K562 (cell line): ENCODE results near the gene GABRR3. TPM values are rescaled to one million over a fixed set of nuclear protein-coding genes. Genes with fewer than 3 reads are reported as not detected.

Experiments used
- ATAC-seq: fragments of 200-7000 bp; cut with Tn5 transposase; 3 replicates; pipeline ENCODE4 v1.9.1; 2020; ENCODE audit warnings: moderate library complexity
- BruUV-seq: library from RNA; stranded (reverse); fragments of 400-500 nt; replicated peaks from 2 replicates; lab custom pipeline; 2021; lab: Mats Ljungman, UMichigan
- CTCF ChIA-PET: fragments of 300-600 bp; formaldehyde crosslinking; extraction: SDS; loops from one replicate; lab custom pipeline; 2021; ENCODE audit warnings: low intra/inter-chr PET ratio; lab: Yijun Ruan, JAX
- POLR2A ChIA-PET: fragments of 300-600, 350-650 bp; sonication (Branson Sonifier 250); formaldehyde crosslinking; extraction: SDS; loops from one replicate; lab custom pipeline; 2021; ENCODE audit warnings: antibody characterized with exemption, inconsistent platforms; lab: Yijun Ruan, JAX
- DNase-seq, 4 experiments: peaks; one replicate each; pipeline versions ENCODE4 v3.0.0 to v3.0.0-alpha.2; 2011 to 2018; ENCODE audit warnings: low spot score in 3 of 4, mixed read lengths in 3 of 4; ENCODE audit errors: extremely low read depth in 1 of 4
- FAIRE-seq: peaks from 2 replicates; lab custom pipeline; 2011; peaks lifted over from hg19 to GRCh38; lab: Jason Lieb, UNC
- H2AFZ ChIP-seq: 2 replicates; pipeline ENCODE4 v1.6.0; 2011; ENCODE audit warnings: low read depth, low read length, control low read depth, inconsistent platforms
- H3K27ac ChIP-seq: fragments of 200-600 bp; 3 replicates; pipeline ENCODE4 v1.8.0; 2011; ENCODE audit warnings: low read depth, mild to moderate bottlenecking, control low read depth, inconsistent platforms, low read length, moderate library complexity, mixed read lengths; ENCODE audit errors: extremely low read depth
- H3K27me3 ChIP-seq, 2 experiments: fragments of 300-600 bp in 1 of 2; 2 replicates in 1 of 2; 3 replicates in 1 of 2; pipeline versions ENCODE4 v1.6.0 to v1.8.0; 2011; ENCODE audit warnings: inconsistent platforms in 2 of 2, low read length in 2 of 2, mild to moderate bottlenecking in 1 of 2, mixed read lengths in 1 of 2, moderate library complexity in 1 of 2; ENCODE audit not compliant: control insufficient read depth in 2 of 2, insufficient read depth in 2 of 2
- H3K36me3 ChIP-seq: fragments of 300-600 bp; 3 replicates; pipeline ENCODE4 v1.8.0; 2011; ENCODE audit warnings: mild to moderate bottlenecking, low read length, inconsistent platforms; ENCODE audit not compliant: control insufficient read depth, insufficient read depth
- H3K4me1 ChIP-seq, 2 experiments: fragments of 200-600 bp in 1 of 2; replicated peaks in 1 of 2; 2 replicates in 1 of 2; 3 replicates in 1 of 2; pipeline versions ENCODE4 v1.5.1 to v1.8.0; 2011; ENCODE audit warnings: inconsistent platforms in 2 of 2, low read length in 2 of 2, mild to moderate bottlenecking in 1 of 2, mixed read lengths in 1 of 2, moderate library complexity in 1 of 2; ENCODE audit not compliant: control insufficient read depth in 2 of 2, insufficient read depth in 2 of 2
- H3K4me2 ChIP-seq: 2 replicates; pipeline ENCODE4 v1.6.1; 2011; ENCODE audit warnings: low read length, control low read depth, inconsistent platforms, mixed read lengths; ENCODE audit not compliant: insufficient read depth
- H3K4me3 ChIP-seq: fragments of 200-600 bp; sonication (generic), shearing (Covaris generic); 2 replicates; pipeline ENCODE4 v1.5.1; 2016; ENCODE audit warnings: control low read depth, inconsistent platforms
- H3K79me2 ChIP-seq: fragments of 200-600 bp; 3 replicates; pipeline ENCODE4 v1.8.0; 2011; ENCODE audit warnings: low read length, inconsistent platforms; ENCODE audit not compliant: control insufficient read depth, insufficient read depth
- H3K9ac ChIP-seq, 2 experiments: 2 replicates each; pipeline versions ENCODE4 v1.6.0 to v1.6.1; 2011; ENCODE audit warnings: low read depth in 2 of 2, low read length in 2 of 2, control low read depth in 1 of 2, inconsistent platforms in 1 of 2, mild to moderate bottlenecking in 1 of 2, mixed read lengths in 1 of 2; ENCODE audit not compliant: insufficient read depth in 1 of 2
- H3K9me1 ChIP-seq: one replicate; pipeline ENCODE4 v1.6.0; 2011; ENCODE audit warnings: inconsistent platforms, mild to moderate bottlenecking, low read length, moderate library complexity; ENCODE audit not compliant: control insufficient read depth, insufficient read depth
- H3K9me3 ChIP-seq: replicated peaks from 2 replicates; pipeline ENCODE4 v1.5.1; 2011; ENCODE audit warnings: low read depth, low read length, inconsistent platforms; ENCODE audit not compliant: control insufficient read depth, insufficient read depth
- H4K20me1 ChIP-seq: replicated peaks from 2 replicates; pipeline ENCODE4 v1.6.1; 2011; ENCODE audit warnings: low read length, inconsistent platforms, mixed read lengths; ENCODE audit not compliant: control insufficient read depth, insufficient read depth
- ATF2 ChIP-seq: sonication (generic); formaldehyde crosslinking; IDR thresholded peaks from 2 replicates; pipeline ENCODE4 v1.8.1; 2022; ENCODE audit warnings: missing genetic modification reagents
- BCOR ChIP-seq: fragments of 450-650 bp; IDR thresholded peaks from 2 replicates; pipeline ENCODE4 v1.6.1; 2016
- ELF1 ChIP-seq: fragments of 200-800 bp; sonication (Bioruptor generic); IDR thresholded peaks from 2 replicates; pipeline ENCODE4 v1.6.1; 2016; ENCODE audit warnings: missing genetic modification characterization, missing compliant biosample characterization
- HMGN3 ChIP-seq: IDR thresholded peaks from 2 replicates; pipeline ENCODE4 v1.6.1; 2011; ENCODE audit warnings: borderline replicate concordance, low read depth, mild to moderate bottlenecking, mixed read lengths, low read length; ENCODE audit not compliant: insufficient read length; ENCODE audit errors: extremely low read depth
- JUN ChIP-seq, 2 experiments: sonication (generic) in 1 of 2; formaldehyde crosslinking in 1 of 2; IDR thresholded peaks; 2 replicates each; pipeline versions ENCODE4 v1.6.1 to v1.8.0; 2012 to 2022; ENCODE audit warnings: borderline replicate concordance in 2 of 2, mild to moderate bottlenecking in 2 of 2, improper control_type of control experiment in 1 of 2, low read depth in 1 of 2, low read length in 1 of 2, missing genetic modification reagents in 1 of 2
- PHF20 ChIP-seq: fragments of 450-650 bp; IDR thresholded peaks from 2 replicates; pipeline ENCODE4 v1.6.1; 2018; ENCODE audit not compliant: partially characterized antibody
- POLR2B ChIP-seq: fragments of 450-650 bp; IDR thresholded peaks from 2 replicates; pipeline ENCODE4 v1.6.1; 2018; ENCODE audit warnings: low read depth; ENCODE audit not compliant: partially characterized antibody
- RBM22 ChIP-seq: fragments of 200-400 bp; formaldehyde crosslinking; IDR thresholded peaks from 2 replicates; pipeline ENCODE4 v1.6.1; 2018; ENCODE audit warnings: low read length, low read depth; ENCODE audit not compliant: poor library complexity, severe bottlenecking
- SAFB ChIP-seq: fragments of 200-400 bp; formaldehyde crosslinking; IDR thresholded peaks from 2 replicates; pipeline ENCODE4 v1.6.1; 2017; ENCODE audit warnings: low read depth, low read length, borderline replicate concordance
- U2AF2 ChIP-seq: fragments of 200-400 bp; formaldehyde crosslinking; optimal IDR thresholded peaks from 2 replicates; pipeline ENCODE3; 2017; ENCODE audit warnings: low read depth, mild to moderate bottlenecking, low read length
- ZKSCAN1 ChIP-seq: fragments of 150-350 bp; IDR thresholded peaks from 2 replicates; pipeline ENCODE4 v1.6.1; 2016; ENCODE audit warnings: low read depth, low read length
- ZMIZ1 ChIP-seq, 2 experiments: fragments of 150-350 bp in 1 of 2; IDR thresholded peaks; 2 replicates each; pipeline ENCODE4 v1.6.1; 2012 to 2016; ENCODE audit warnings: low read depth in 2 of 2, low read length in 2 of 2, mild to moderate bottlenecking in 1 of 2, moderate library complexity in 1 of 2
- ZNF445 ChIP-seq: fragments of 250-450 bp; sonication (Bioruptor Pico); IDR thresholded peaks from 2 replicates; pipeline ENCODE4 v1.4.0; 2020; ENCODE audit warnings: low read depth, mild to moderate bottlenecking, moderate library complexity
- ZNF766 ChIP-seq: fragments of 200-800 bp; sonication (Bioruptor generic); conservative IDR thresholded peaks from 2 replicates; pipeline ENCODE4 v1.6.1; 2016; ENCODE audit warnings: missing genetic modification characterization, missing compliant biosample characterization
- WGBS: fragments of 100-300 bp; shearing (Covaris generic); methylation state at CpG from one replicate; pipeline ENCODE4 v1.1.6; 2016; ENCODE audit warnings: low coverage, mixed read lengths; ENCODE audit not compliant: insufficient coverage; ENCODE audit errors: missing lambda C conversion rate; 5-methylcytosine and 5-hydroxymethylcytosine counted together
- in situ Hi-C: fragments of 300-500 bp; cut with MboI; formaldehyde crosslinking; loops from 4 replicates; pipeline ENCODE4 v1.15.0; 2018; ENCODE audit warnings: inconsistent platforms, mixed read lengths
- intact Hi-C: fragments of 100-400 bp; cut with micrococcal nuclease; formaldehyde crosslinking; loops from 2 replicates; pipeline ENCODE4 v1.14.2; 2022
- polyA plus RNA-seq, 8 experiments: library from polyadenylated mRNA; depleted of rRNA in 4 of 8; stranded (reverse) in 5 of 8; unstranded in 3 of 8; fragments of >200 nt; fragmentation: Nextera tagmentation in 2 of 8; fragmentation: Illumina TruSeq in 1 of 8; extraction: Ambion mirVana in 2 of 8; extraction: Trizol in 1 of 8; gene quantifications; 2 replicates each; pipeline versions ENCODE4 v1.2.1 to v1.2.3, GENCODE V29; 2011 to 2014; ENCODE audit warnings: inconsistent platforms in 1 of 8, missing spikeins in 1 of 8
- total RNA-seq, 7 experiments: library from RNA; depleted of rRNA in 6 of 7; stranded (reverse); fragments of >200 nt in 6 of 7; fragmentation: Illumina TruSeq in 2 of 7; extraction: Trizol in 2 of 7; gene quantifications; 2 replicates each; pipeline versions ENCODE4 v1.2.1 to v1.2.3, GENCODE V29; 2011 to 2021; ENCODE audit warnings: low replicate concordance in 1 of 7

The GABRR3 gene
- total and polyA plus RNA-seq, 9 of the 15 experiments (the other 6 are each of a cell fraction or from before 2014, with no cell fraction given), result not detected

- no peak overlapping the region for H3K27ac ChIP-seq
- H3K36me3 ChIP-seq, result no peaks in the 10 kb centered on the region
- FAIRE-seq, result no peak
- no peak for ATAC-seq
- 0% methylated on average over 1 of the region's 1 CpG for WGBS
- DNase-seq, result no peak
- H3K4me1 ChIP-seq, result no peaks in the 10 kb centered on the region
- H3K9me1 ChIP-seq, result no peaks in the 10 kb centered on the region
- intact Hi-C loops, result loop anchor here (10.0 kb wide), 1 partner anchor 1162 kb away; no protein-coding TSS in a partner anchor
- H2AFZ ChIP-seq, result no peak overlapping the region
- CTCF ChIA-PET, result no interaction called here
- H3K79me2 ChIP-seq, result no peaks in the 10 kb centered on the region
- no peak overlapping the region for H3K4me2 ChIP-seq
- no peaks in the 10 kb centered on the region for H4K20me1 ChIP-seq
- in situ Hi-C loops, result loop anchor here (25.0 kb wide), 1 partner anchor 785 kb away; no protein-coding TSS in a partner anchor
- H3K27me3 ChIP-seq, result no peaks in the 10 kb centered on the region
- no peaks in the 10 kb centered on the region for H3K9me3 ChIP-seq
- no TSS peak for BruUV-seq
- no peak overlapping the region for H3K4me3 ChIP-seq
- POLR2A ChIA-PET, result no interaction called here
- no peak overlapping the region for H3K9ac ChIP-seq
- no peak for TF ChIP-seq JUN (IDR thresholded peaks at IDR 0.05; ENCODE audit: borderline replicate concordance, low read depth, low read length)
- TF ChIP-seq JUN (CRISPR knock-in tag; IDR thresholded peaks at IDR 0.05; ENCODE audit: borderline replicate concordance), result no peak
- no peak for TF ChIP-seq ELF1
- TF ChIP-seq SAFB, result no peak
- TF ChIP-seq ZMIZ1 (IDR thresholded peaks at IDR 0.05; ENCODE audit: low read depth in 2 of 2, low read length in 2 of 2), result no peak
- TF ChIP-seq BCOR, result no peak
- no peak for TF ChIP-seq PHF20
- no peak for TF ChIP-seq RBM22
- TF ChIP-seq U2AF2, result no peak
- TF ChIP-seq ZNF445 (CRISPR knock-in tag), result no peak
- TF ChIP-seq ATF2 (CRISPR knock-in tag), result no peak
- TF ChIP-seq HMGN3, result no peak
- no peak for TF ChIP-seq ZKSCAN1
- TF ChIP-seq POLR2B, result no peak
- no peak for TF ChIP-seq ZNF766
Measured at GRCh38 chr3:98027085-98027446, 8.0 kb downstream of the GABRR3 start.
